ENCODE results near the gene SETX. TPM values are rescaled to one million over a fixed set of nuclear protein-coding genes. Genes with fewer than 3 reads are reported as not detected.

SETX gene
- total RNA-seq, 6 donors from 2014 or later = 44.3 to 91.4 (median 55.4) TPM

DNA sequence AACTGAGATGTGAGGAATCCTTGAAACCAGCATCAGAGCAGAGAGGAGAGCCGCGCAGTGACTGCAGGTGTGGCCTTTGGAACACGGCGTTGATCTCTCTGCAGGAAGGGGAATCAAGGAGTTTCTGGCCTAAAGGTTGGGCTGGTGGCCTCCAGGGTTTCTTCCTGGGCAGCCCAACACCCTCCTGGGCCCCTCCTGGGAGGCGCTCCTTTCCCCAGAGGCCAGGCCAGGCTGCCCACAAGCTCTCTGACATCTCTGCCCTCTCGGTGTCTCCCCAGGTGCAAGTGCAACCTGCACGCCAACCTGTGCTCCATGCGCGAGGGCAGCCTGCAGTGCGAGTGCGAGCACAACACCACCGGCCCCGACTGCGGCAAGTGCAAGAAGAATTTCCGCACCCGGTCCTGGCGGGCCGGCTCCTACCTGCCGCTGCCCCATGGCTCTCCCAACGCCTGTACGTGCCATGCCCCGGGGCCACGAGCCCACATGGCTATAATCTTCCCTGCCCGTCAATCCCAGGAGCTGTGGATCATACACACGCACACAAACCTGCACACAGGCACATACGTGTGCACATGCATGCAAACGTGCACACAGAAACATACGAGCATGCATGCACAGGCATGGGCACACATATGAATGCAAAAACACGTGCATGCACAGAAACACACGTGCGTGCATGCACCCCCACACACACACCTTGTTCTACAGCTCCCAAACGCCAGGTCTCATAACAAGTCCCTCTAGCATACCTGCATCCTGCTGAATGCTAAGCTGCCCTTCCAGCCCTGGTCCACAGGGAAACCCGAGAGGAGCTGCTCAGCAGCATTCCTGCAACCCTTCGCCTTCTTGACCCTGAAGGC is 128.0 kb downstream of the SETX start:
- H3K4me1 ChIP-seq = peaks cover 0 to 8% (median 2%) of the 10 kb centered on the region in 4 donors
- H3K9me3 ChIP-seq = no peaks in the 10 kb centered on the region
- H3K27ac ChIP-seq = no peak overlapping the region
- DNase-seq (no peak), ATAC-seq (ENCODE audit: low FRiP score in 2 of 2) (no peak)
- 81 to 92% methylated on average over 34 of the region's 34 CpGs for WGBS, 2 donors
- TF ChIP-seq EP300 (IDR thresholded peaks at IDR 0.05) (no peak), POLR2AphosphoS5 (IDR thresholded peaks at IDR 0.05) (no peak), POLR2A (IDR thresholded peaks at IDR 0.05) (no peak)
- TF ChIP-seq, protein P1, sequence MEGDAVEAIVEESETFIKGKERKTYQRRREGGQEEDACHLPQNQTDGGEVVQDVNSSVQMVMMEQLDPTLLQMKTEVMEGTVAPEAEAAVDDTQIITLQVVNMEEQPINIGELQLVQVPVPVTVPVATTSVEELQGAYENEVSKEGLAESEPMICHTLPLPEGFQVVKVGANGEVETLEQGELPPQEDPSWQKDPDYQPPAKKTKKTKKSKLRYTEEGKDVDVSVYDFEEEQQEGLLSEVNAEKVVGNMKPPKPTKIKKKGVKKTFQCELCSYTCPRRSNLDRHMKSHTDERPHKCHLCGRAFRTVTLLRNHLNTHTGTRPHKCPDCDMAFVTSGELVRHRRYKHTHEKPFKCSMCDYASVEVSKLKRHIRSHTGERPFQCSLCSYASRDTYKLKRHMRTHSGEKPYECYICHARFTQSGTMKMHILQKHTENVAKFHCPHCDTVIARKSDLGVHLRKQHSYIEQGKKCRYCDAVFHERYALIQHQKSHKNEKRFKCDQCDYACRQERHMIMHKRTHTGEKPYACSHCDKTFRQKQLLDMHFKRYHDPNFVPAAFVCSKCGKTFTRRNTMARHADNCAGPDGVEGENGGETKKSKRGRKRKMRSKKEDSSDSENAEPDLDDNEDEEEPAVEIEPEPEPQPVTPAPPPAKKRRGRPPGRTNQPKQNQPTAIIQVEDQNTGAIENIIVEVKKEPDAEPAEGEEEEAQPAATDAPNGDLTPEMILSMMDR (IDR thresholded peaks at IDR 0.05) = no peak
- no peaks in the 10 kb centered on the region for H3K27me3 ChIP-seq
- H3K4me3 ChIP-seq = no peak overlapping the region
- no peaks in the 10 kb centered on the region for H3K36me3 ChIP-seq

DNA sequence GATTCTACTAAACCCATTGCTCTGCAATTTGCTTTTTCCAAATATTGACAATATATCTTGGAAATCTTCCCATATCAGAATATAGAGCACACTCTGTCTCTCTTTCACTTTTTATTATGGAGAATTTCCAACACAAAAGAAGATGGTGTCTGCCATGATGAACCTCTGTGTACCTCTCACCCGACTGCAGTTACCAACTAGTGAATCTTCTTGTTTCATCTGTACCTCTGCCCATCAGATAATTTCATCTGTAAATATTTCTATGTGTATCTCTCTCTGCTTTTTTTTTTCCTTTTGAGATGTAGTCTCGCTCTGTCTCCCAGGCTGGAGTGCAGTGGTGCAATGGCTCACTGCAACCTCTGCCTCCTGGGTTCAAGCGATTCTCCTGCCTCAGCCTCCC is 130.1 kb downstream of the SETX start:
- H3K4me1 ChIP-seq = peaks cover 0 to 8% (median 2%) of the 10 kb centered on the region in 4 donors
- 74 to 85% methylated on average over 3 of the region's 3 CpGs for WGBS, 2 donors
- H3K9me3 ChIP-seq = no peaks in the 10 kb centered on the region
- ATAC-seq (ENCODE audit: low FRiP score in 2 of 2) = no peak
- H3K4me3 ChIP-seq = no peak overlapping the region
- TF ChIP-seq POLR2AphosphoS5 (IDR thresholded peaks at IDR 0.05) = no peak
- no peak for DNase-seq
- H3K36me3 ChIP-seq = no peaks in the 10 kb centered on the region
- no peak overlapping the region for H3K27ac ChIP-seq
- no peaks in the 10 kb centered on the region for H3K27me3 ChIP-seq

DNA sequence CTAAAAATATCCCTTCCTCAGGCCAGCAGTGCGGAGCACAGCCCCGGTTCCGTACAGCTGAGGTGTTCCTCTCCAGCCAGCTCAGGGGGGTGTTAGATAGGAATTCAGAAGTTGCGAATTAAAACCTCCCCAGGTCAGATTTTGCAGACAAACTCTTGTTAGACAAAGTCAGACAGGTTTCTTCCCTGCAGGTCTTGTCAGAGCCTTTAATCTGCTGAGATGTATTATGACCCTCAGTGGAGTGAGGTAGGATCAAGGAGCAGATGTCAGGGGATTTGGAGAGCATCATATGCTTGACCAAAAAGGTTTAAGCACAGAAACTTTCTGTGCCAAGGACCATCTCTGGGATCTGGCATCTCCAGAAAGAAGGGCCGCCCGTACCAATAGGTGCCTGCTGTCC is 132.8 kb downstream of the SETX start:
- 89 to 90% methylated on average over 6 of the region's 6 CpGs for WGBS, 2 donors
- no peaks in the 10 kb centered on the region for H3K27me3 ChIP-seq
- H3K4me1 ChIP-seq = peaks cover 0 to 8% (median 2%) of the 10 kb centered on the region in 4 donors
- H3K36me3 ChIP-seq = no peaks in the 10 kb centered on the region
- DNase-seq = no peak
- H3K9me3 ChIP-seq = no peaks in the 10 kb centered on the region
- no peak for ATAC-seq (ENCODE audit: low FRiP score in 2 of 2)
- H3K4me3 ChIP-seq = no peak overlapping the region
- no peak overlapping the region for H3K27ac ChIP-seq
- TF ChIP-seq, protein P1 (IDR thresholded peaks at IDR 0.05) = no peak
- TF ChIP-seq POLR2AphosphoS5 (IDR thresholded peaks at IDR 0.05) (no peak), EP300 (IDR thresholded peaks at IDR 0.05) (no peak), POLR2A (IDR thresholded peaks at IDR 0.05) (no peak)

DNA sequence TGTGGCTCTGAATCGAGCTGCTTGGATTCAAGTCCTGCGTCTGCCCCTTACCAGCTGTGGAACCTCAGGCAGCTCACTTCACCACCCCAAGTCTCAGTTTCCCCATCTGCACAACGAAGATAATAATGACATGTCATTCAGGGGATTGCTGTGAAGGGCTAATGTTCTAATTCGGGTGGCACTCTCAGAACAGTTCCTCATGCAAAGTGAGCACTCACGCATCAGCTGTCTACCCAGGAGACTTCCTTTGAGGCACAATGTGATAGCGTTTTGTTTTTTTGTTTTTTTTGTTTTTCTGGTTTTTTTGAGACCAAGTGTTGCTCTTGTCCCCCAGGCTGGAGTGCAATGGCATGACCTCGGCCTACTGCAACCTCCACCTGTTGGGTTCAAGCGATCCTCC is 136.6 kb downstream of the SETX start:
- DNase-seq (no peak), ATAC-seq (ENCODE audit: low FRiP score in 2 of 2) (no peak)
- H3K27ac ChIP-seq = peak overlapping the region; percentile 24 to 76 (median 38)
- H3K4me3 ChIP-seq = no peak overlapping the region
- H3K27me3 ChIP-seq = no peaks in the 10 kb centered on the region
- H3K4me1 ChIP-seq = peaks cover 0 to 12% (median 9%) of the 10 kb centered on the region in 4 donors
- TF ChIP-seq POLR2AphosphoS5 (IDR thresholded peaks at IDR 0.05) (no peak), EP300 (IDR thresholded peaks at IDR 0.05) (no peak), POLR2A (IDR thresholded peaks at IDR 0.05) (no peak)
- H3K9me3 ChIP-seq = no peaks in the 10 kb centered on the region
- no peaks in the 10 kb centered on the region for H3K36me3 ChIP-seq
- WGBS, 2 donors = 73 to 80% methylated on average over 8 of the region's 8 CpGs

- H3K4me3 ChIP-seq = no peak overlapping the region
- H3K4me1 ChIP-seq = peaks cover 0 to 11% (median 8%) of the 10 kb centered on the region in 4 donors
- no peaks in the 10 kb centered on the region for H3K9me3 ChIP-seq
- H3K27me3 ChIP-seq = no peaks in the 10 kb centered on the region
- DNase-seq (peak in 1 of 2 donors; percentile 58), ATAC-seq (ENCODE audit: low FRiP score in 2 of 2) (peak; percentile 34 to 48)
- WGBS, 2 donors = 84% methylated on average over 10 of the region's 10 CpGs
- H3K36me3 ChIP-seq = no peaks in the 10 kb centered on the region
- peak overlapping the region in 3 of 4 donors; percentile 31 to 76 (median 44) for H3K27ac ChIP-seq
- TF ChIP-seq EP300 (IDR thresholded peaks at IDR 0.05) = no peak
- TF ChIP-seq POLR2AphosphoS5 (IDR thresholded peaks at IDR 0.05) = peak in 1 of 2 donors; percentile 27
Measured at GRCh38 chr9:132216861-132217619, 137.7 kb downstream of the SETX start.

DNA sequence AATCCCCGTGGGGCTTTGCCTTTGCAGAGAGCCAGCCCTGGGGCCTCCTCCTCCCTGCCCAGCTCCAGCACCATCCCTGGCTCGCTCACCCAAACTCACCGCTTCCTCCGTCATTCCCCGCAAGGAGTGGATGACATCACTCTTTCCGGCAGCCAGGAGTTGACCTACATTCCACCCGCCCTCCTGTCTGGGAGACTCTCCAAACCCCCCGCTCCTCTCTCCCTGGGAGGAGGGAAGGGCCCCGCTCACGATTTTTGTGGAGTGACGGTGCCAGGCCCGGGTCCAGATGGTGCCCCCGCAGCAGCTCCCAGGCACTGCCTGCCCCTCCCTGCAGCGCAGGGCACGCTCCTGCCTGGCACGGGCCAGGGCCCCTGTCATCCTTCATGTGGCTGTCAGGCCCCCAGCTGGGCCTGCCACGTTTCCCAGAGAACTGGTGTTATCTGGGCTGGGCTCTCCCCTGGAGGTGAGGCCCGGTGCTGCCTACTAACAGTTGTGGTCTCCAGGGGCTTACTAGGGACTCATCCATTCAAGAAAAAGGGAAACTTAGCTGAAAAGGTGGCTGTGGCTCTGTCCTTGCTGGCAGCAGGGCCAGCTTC is 140.7 kb downstream of the SETX start:
- peak overlapping the region in 1 of 4 donors; percentile 56 for H3K27ac ChIP-seq
- ATAC-seq (ENCODE audit: low FRiP score in 2 of 2) = peak; percentile 88 to 90
- 40 to 59% methylated on average over 11 to 18 of the region's 18 CpGs for WGBS, 2 donors

More for the DNA sequence above, 140.7 kb downstream of the SETX start:
- no peak for TF ChIP-seq POLR2A (IDR thresholded peaks at IDR 0.05)
- TF ChIP-seq, protein P1 (IDR thresholded peaks at IDR 0.05) = peak in 1 of 6 experiments; percentile 12
- TF ChIP-seq EP300 (IDR thresholded peaks at IDR 0.05) = peak in 1 of 4 donors; percentile 25
- TF ChIP-seq POLR2AphosphoS5 (IDR thresholded peaks at IDR 0.05) = peak in 1 of 2 donors; percentile 8
- Histone ChIP-seq H3K27me3 (no peaks in the 10 kb centered on the region), H3K36me3 (no peaks in the 10 kb centered on the region), H3K4me3 (no peak overlapping the region), H3K4me1 (peaks cover 0 to 11% (median 8%) of the 10 kb centered on the region in 4 donors), H3K9me3 (no peaks in the 10 kb centered on the region)
- DNase-seq = peak; percentile 76 to 78
